HCT116 (cell line): ENCODE data around the gene HBA2. TPM values are rescaled to one million over a fixed set of nuclear protein-coding genes. Genes with fewer than 3 reads are reported as not detected.

Source experiments
- ATAC-seq: fragments of 200-7000 bp; cut with Tn5 transposase; 2 replicates; pipeline ENCODE4 v1.9.1; 2020; ENCODE audit warnings: mild to moderate bottlenecking, moderate library complexity
- BruUV-seq: library from RNA; stranded (reverse); fragments of 400-500 nt; replicated peaks from 2 replicates; lab custom pipeline; 2021; lab: Mats Ljungman, UMichigan
- CTCF ChIA-PET: fragments of 300-600 bp; sonication (Branson Sonifier 250); formaldehyde crosslinking; loops from one replicate; lab custom pipeline; 2021; ENCODE audit warnings: antibody characterized with exemption; lab: Charles Lee
- POLR2A ChIA-PET: fragments of 300-600, 350-600 bp; sonication (Branson Sonifier 250); formaldehyde crosslinking; loops from one replicate; lab custom pipeline; 2021; ENCODE audit warnings: antibody characterized with exemption; lab: Charles Lee
- RAD21 ChIA-PET, 2 experiments: fragments of 300-600 bp; sonication (Branson Sonifier 250); formaldehyde crosslinking; loops; one replicate each; lab custom pipeline; 2023; ENCODE audit warnings: low total read pairs in 2 of 2; ENCODE audit not compliant: uncharacterized antibody in 2 of 2, unreplicated experiment in 2 of 2, low non-redundant PET in 1 of 2; lab: Charles Lee
- DNase-seq: peaks from one replicate; pipeline ENCODE4 v3.0.0-alpha.2; 2010; ENCODE audit warnings: low read depth, low spot score
- H2AFZ ChIP-seq: fragments of 200-600 bp; shearing (Covaris generic), sonication (generic); 2 replicates; pipeline ENCODE4 v1.6.1; 2017; ENCODE audit warnings: low read depth, mixed run types, mixed read lengths, antibody characterized with exemption, low read length; ENCODE audit not compliant: poor library complexity, severe bottlenecking
- H3K27ac ChIP-seq: 2 replicates; pipeline ENCODE4 v1.5.1; 2012; ENCODE audit warnings: low read depth, low read length
- H3K27me3 ChIP-seq: fragments of 200-600 bp; sonication (generic); 2 replicates; pipeline ENCODE4 v1.6.1; 2016; ENCODE audit warnings: mixed run types, low read length, mixed read lengths; ENCODE audit not compliant: insufficient read depth
- H3K36me3 ChIP-seq, 2 experiments: fragments of 200-500 bp in 1 of 2; fragments of 200-600 bp in 1 of 2; sonication (Bioruptor generic) in 1 of 2; sonication (generic) in 1 of 2; 2 replicates each; pipeline versions ENCODE4 v1.5.1 to v1.6.1; 2014 to 2016; ENCODE audit warnings: low read length in 2 of 2, inconsistent platforms in 1 of 2, mixed read lengths in 1 of 2, mixed run types in 1 of 2; ENCODE audit not compliant: insufficient read depth in 2 of 2, control insufficient read depth in 1 of 2
- H3K4me1 ChIP-seq, 2 experiments: fragments of 200-600 bp in 1 of 2; sonication (generic) in 1 of 2; 2 replicates each; pipeline versions ENCODE4 v1.5.1 to v1.6.1; 2012 to 2017; ENCODE audit warnings: low read length in 2 of 2, inconsistent platforms in 1 of 2, mild to moderate bottlenecking in 1 of 2, mixed read lengths in 1 of 2, mixed run types in 1 of 2, moderate library complexity in 1 of 2; ENCODE audit not compliant: insufficient read depth in 2 of 2, control insufficient read depth in 1 of 2
- H3K4me2 ChIP-seq: fragments of 200-600 bp; sonication (generic); 2 replicates; pipeline ENCODE4 v1.6.1; 2017; ENCODE audit warnings: mixed run types, low read length, mixed read lengths
- H3K4me3 ChIP-seq, 2 experiments: fragments of 200-600 bp in 1 of 2; sonication (generic) in 1 of 2; replicated peaks in 1 of 2; 2 replicates each; pipeline ENCODE4 v1.5.1; 2011 to 2016; ENCODE audit warnings: low read length in 2 of 2, control low read depth in 1 of 2, low read depth in 1 of 2, mild to moderate bottlenecking in 1 of 2, mixed read lengths in 1 of 2, mixed run types in 1 of 2
- H3K79me2 ChIP-seq: fragments of 200-600 bp; sonication (generic); 2 replicates; pipeline ENCODE4 v1.6.1; 2017; ENCODE audit warnings: mild to moderate bottlenecking, mixed run types, low read length, moderate library complexity, mixed read lengths; ENCODE audit not compliant: insufficient read depth
- H3K9ac ChIP-seq: fragments of 200-600 bp; sonication (generic); 2 replicates; pipeline ENCODE4 v1.6.1; 2016; ENCODE audit warnings: low read length, mixed read lengths
- H3K9me2 ChIP-seq: fragments of 200-600 bp; sonication (generic), shearing (Covaris generic); 2 replicates; pipeline ENCODE4 v1.6.1; 2017; ENCODE audit warnings: mixed run types, mild to moderate bottlenecking, moderate library complexity; ENCODE audit not compliant: insufficient read depth
- H3K9me3 ChIP-seq, 2 experiments: fragments of 200-500 bp in 1 of 2; fragments of 200-600 bp in 1 of 2; sonication (Bioruptor generic) in 1 of 2; sonication (generic) in 1 of 2; 2 replicates each; pipeline ENCODE4 v1.6.1; 2014 to 2017; ENCODE audit warnings: low read length in 2 of 2, mixed read lengths in 2 of 2, inconsistent platforms in 1 of 2, low read depth in 1 of 2, mild to moderate bottlenecking in 1 of 2, mixed run types in 1 of 2, moderate library complexity in 1 of 2; ENCODE audit not compliant: control insufficient read depth in 1 of 2, insufficient read depth in 1 of 2
- H4K20me1 ChIP-seq: fragments of 200-600 bp; sonication (generic), shearing (Covaris generic); 2 replicates; pipeline ENCODE4 v1.6.1; 2017; ENCODE audit warnings: mixed run types, mild to moderate bottlenecking, moderate library complexity; ENCODE audit not compliant: insufficient read depth
- ATF3 ChIP-seq: IDR thresholded peaks from 2 replicates; pipeline ENCODE4 v1.6.1; 2012
- CEBPB ChIP-seq: IDR thresholded peaks from 2 replicates; pipeline ENCODE4 v1.6.1; 2012; ENCODE audit warnings: low read depth
- EGR1 ChIP-seq: IDR thresholded peaks from 2 replicates; pipeline ENCODE4 v1.6.1; 2012; ENCODE audit warnings: low read depth
- EZH2phosphoT487 ChIP-seq: fragments of 200-600 bp; IDR thresholded peaks from 2 replicates; pipeline ENCODE4 v1.6.1; 2018; ENCODE audit warnings: antibody characterized with exemption, borderline replicate concordance
- JUND ChIP-seq: IDR thresholded peaks from 2 replicates; pipeline ENCODE4 v1.6.1; 2012
- MAX ChIP-seq: IDR thresholded peaks from 2 replicates; pipeline ENCODE4 v1.6.1; 2012
- POLR2AphosphoS5 ChIP-seq: IDR thresholded peaks from 2 replicates; pipeline ENCODE4 v1.6.1; 2011; ENCODE audit warnings: mild to moderate bottlenecking, low read depth, low read length, moderate library complexity
- RAD21 ChIP-seq: IDR thresholded peaks from 2 replicates; pipeline ENCODE4 v1.6.1; 2012; ENCODE audit warnings: low read depth, mild to moderate bottlenecking
- REST ChIP-seq: IDR thresholded peaks from 2 replicates; pipeline ENCODE4 v1.6.1; 2012; ENCODE audit warnings: low read depth
- SIN3A ChIP-seq: IDR thresholded peaks from 2 replicates; pipeline ENCODE4 v1.6.1; 2012; ENCODE audit warnings: low read depth
- SP1 ChIP-seq: IDR thresholded peaks from 2 replicates; pipeline ENCODE4 v1.6.1; 2012; ENCODE audit warnings: low read depth
- SRF ChIP-seq: IDR thresholded peaks from 2 replicates; pipeline ENCODE4 v1.6.1; 2012; ENCODE audit warnings: low read depth
- TCF7L2 ChIP-seq: IDR thresholded peaks from 2 replicates; pipeline ENCODE4 v1.7.0; 2011; ENCODE audit warnings: borderline replicate concordance, inconsistent platforms; ENCODE audit not compliant: insufficient read depth, insufficient read length; ENCODE audit errors: extremely low read depth
- YY1 ChIP-seq: IDR thresholded peaks from 2 replicates; pipeline ENCODE4 v1.6.1; 2011; ENCODE audit warnings: low read length, low read depth, moderate library complexity, mild to moderate bottlenecking; ENCODE audit not compliant: insufficient replicate concordance; ENCODE audit errors: extremely low read depth
- ZFX ChIP-seq: fragments of 450-650 bp; IDR thresholded peaks from 2 replicates; pipeline ENCODE4 v1.6.1; 2017
- ZNF274 ChIP-seq: fragments of 200-500 bp; sonication (Bioruptor generic); IDR thresholded peaks from 2 replicates; pipeline ENCODE4 v1.6.1; 2014; ENCODE audit warnings: mild to moderate bottlenecking, low read depth, low read length, inconsistent platforms
- intact Hi-C: fragments of 100-400 bp; cut with micrococcal nuclease; formaldehyde crosslinking; loops from 2 replicates; pipeline ENCODE4 v1.10.0; 2022
- total RNA-seq: library from RNA; stranded (reverse); gene quantifications from one replicate; pipeline ENCODE4 v1.2.1, GENCODE V29; 2021; ENCODE audit not compliant: unreplicated experiment

HBA2 gene
- total RNA-seq, 1 experiment from 2014 or later: 3.0 TPM

GRCh38 chr16:167122-167690, 5.5 kb upstream of the HBA2 start:
- ChIA-PET RAD21 (no interaction called here), CTCF (no interaction called here), POLR2A (no interaction called here)
- Histone ChIP-seq H2AFZ (no peak overlapping the region), H3K4me1 (peaks cover 0 to 14% of the 10 kb centered on the region in 2 experiments; a peak in 2 of 4 replicates), H3K4me2 (no peak overlapping the region), H3K27me3 (no peaks in the 10 kb centered on the region), H3K9me2 (no peaks in the 10 kb centered on the region), H3K27ac (no peak overlapping the region), H3K79me2 (no peaks in the 10 kb centered on the region), H3K36me3 (no peaks in the 10 kb centered on the region), H4K20me1 (no peaks in the 10 kb centered on the region), H3K9me3 (no peaks in the 10 kb centered on the region), H3K9ac (no peak overlapping the region), H3K4me3 (no peak overlapping the region)
- ATAC-seq: no peak
- intact Hi-C loops: no loop called here
- TF ChIP-seq MAX (no peak), ATF3 (no peak), RAD21 (no peak), JUND (no peak), REST (no peak), SRF (no peak), SP1 (no peak), EZH2phosphoT487 (no peak), ZNF274 (no peak), SIN3A (no peak), ZFX (no peak), TCF7L2 (no peak), EGR1 (no peak), YY1 (no peak), POLR2AphosphoS5 (no peak), CEBPB (no peak)
- BruUV-seq: no TSS peak
- DNase-seq: no peak
